Omental fat pad (tissue), 4 donors: ENCODE data around the gene SCTR. TPM values are rescaled to one million over a fixed set of nuclear protein-coding genes. Genes with fewer than 3 reads are reported as not detected.

Experiments
- ATAC-seq: fragments of 150-250 bp; one replicate; pipeline ENCODE4 v1.9.1; 2016; ENCODE audit warnings: mild to moderate bottlenecking, moderate library complexity; ENCODE audit not compliant: low FRiP score
- DNase-seq: peaks from one replicate; pipeline ENCODE4 v3.0.0-alpha.2; 2019; ENCODE audit warnings: low spot score
- CTCF ChIP-seq, 3 donors: fragments of 450-650 bp; IDR thresholded peaks; one replicate each; pipeline ENCODE4 v1.5.1; 2016 to 2017; ENCODE audit warnings: antibody characterized with exemption in 3 of 3, mild to moderate bottlenecking in 3 of 3, moderate library complexity in 2 of 3
- total RNA-seq, 4 donors: library from RNA; depleted of rRNA; stranded (reverse); fragments of >200 nt; gene quantifications; one replicate each; pipeline ENCODE4 v1.1.0, GENCODE V29; 2016

SCTR gene
- total RNA-seq, 4 donors from 2014 or later: not detected

- ATAC-seq (no peak), DNase-seq (no peak)
- no peak for TF ChIP-seq CTCF (IDR thresholded peaks at IDR 0.05)
Measured at GRCh38 chr2:119525614-119526013, 1.3 kb upstream of the SCTR start.

GRCh38 chr2:119523383-119523951 is 816 bp downstream of the SCTR start:
- no peak for TF ChIP-seq CTCF (IDR thresholded peaks at IDR 0.05)
- DNase-seq (no peak), ATAC-seq (no peak)

- no peak for DNase-seq
- no peak for TF ChIP-seq CTCF (IDR thresholded peaks at IDR 0.05)
- no peak for ATAC-seq
Measured at GRCh38 chr2:119522671-119523070, 1.6 kb downstream of the SCTR start.

- TF ChIP-seq CTCF (IDR thresholded peaks at IDR 0.05): no peak
- no peak for ATAC-seq
- DNase-seq: no peak
Measured at GRCh38 chr2:119521433-119522050, 2.7 kb downstream of the SCTR start.

GRCh38 chr2:119520696-119521432 is 3.4 kb downstream of the SCTR start:
- ATAC-seq (no peak), DNase-seq (no peak)

GRCh38 chr2:119519057-119519408 is 5.2 kb downstream of the SCTR start:
- TF ChIP-seq CTCF (IDR thresholded peaks at IDR 0.05): no peak
- DNase-seq: no peak
- ATAC-seq: no peak

More at GRCh38 chr2:119520696-119521432, 3.4 kb downstream of the SCTR start:
- TF ChIP-seq CTCF (IDR thresholded peaks at IDR 0.05): no peak
